GM21423 (cell line): Measurements from ENCODE around the gene GHRH.

Experiments
- ATAC-seq: cut with Tn5 transposase; IDR thresholded peaks from one replicate; pipeline ENCODE4 v1.9.1; 2021; ENCODE audit warnings: mild to moderate bottlenecking, moderate library complexity; ENCODE audit not compliant: unreplicated experiment

GHRH gene

GRCh38 chr20:37291724-37292126 lies 30.1 kb upstream of the GHRH start:
- no peak for ATAC-seq

DNA sequence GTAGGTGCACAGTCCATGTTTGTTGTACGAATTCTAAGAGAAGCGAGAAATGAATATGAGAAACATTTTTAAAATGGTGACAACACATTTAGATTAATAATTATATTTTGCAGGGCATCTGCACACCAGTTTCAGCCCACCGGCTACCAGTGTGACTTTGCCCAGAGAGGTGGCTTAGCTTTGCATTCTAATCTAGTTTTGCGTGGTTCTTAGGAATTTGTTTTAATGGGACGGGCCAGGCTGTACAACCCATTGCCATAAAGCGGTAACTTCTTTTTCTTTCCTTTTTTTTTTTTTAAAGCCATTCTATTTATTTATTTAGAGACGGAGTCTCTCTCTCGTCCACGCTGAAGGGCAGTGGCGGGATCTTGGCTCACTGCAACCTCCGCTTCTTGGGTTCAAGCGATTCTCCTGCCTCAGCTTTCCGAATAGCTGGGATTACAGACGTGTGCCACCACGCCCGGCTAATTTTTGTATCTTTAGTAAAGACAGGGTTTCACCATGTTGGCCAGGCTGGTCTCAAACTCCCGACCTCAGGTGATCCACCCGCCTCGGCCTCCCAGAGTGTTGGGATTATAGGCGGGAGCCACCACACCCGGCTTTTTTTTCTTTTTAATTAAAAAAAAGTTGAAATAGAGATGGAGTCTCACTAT lies 28.7 kb upstream of the GHRH start:
- no peak for ATAC-seq

DNA sequence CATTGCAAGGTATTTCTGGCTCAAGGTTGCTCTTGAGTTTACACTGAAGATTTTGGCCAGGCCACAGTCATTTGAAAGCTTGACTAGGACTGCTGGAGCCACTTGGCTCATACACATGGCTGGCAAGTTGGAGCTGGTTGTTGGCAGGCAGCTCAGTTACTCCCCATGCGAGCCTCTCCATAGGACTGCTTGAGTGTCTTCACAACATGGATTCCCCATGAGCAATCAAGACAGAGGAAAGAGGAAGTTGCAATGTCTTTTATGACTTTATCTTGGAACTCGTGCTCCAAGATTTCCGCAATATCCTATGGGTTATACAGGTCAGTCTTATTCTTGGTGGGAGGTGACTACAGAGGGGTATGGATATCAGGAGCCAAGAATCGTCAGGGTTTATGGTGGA lies 26.5 kb upstream of the GHRH start:
- ATAC-seq: no peak

DNA sequence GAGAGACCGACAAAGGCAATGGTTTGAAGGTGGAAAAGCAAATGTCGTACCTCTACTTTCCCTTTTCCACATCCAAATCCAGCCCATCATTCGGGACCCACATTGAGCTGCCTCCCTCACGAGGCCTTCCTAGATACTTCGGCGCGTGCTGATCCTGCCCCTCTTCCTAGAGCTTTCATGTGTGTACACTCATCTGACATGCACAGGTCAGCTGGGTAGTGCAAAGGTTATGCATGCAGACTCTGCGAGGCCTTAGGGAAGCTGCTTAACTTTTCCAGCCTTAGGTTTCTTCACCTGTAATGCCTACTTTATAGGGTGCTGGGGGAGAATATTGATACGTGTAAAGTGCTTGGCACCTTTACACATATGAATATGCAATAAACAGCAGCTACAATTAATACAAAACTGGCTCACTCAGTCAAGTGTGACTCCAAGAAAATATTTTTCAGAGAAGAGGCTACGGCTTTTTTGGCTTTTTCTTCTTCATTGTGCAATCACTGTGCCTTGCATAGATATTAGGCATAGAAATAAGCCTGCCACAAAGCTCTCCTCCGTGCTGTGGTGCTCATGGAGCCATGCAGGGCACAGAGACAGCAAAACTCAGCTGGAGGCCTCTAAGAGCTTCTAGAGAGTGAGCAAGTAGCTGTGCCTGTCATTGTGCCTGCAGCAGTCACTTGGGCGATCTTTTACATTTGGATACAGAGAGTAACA lies 24.2 kb upstream of the GHRH start:
- no peak for ATAC-seq

DNA sequence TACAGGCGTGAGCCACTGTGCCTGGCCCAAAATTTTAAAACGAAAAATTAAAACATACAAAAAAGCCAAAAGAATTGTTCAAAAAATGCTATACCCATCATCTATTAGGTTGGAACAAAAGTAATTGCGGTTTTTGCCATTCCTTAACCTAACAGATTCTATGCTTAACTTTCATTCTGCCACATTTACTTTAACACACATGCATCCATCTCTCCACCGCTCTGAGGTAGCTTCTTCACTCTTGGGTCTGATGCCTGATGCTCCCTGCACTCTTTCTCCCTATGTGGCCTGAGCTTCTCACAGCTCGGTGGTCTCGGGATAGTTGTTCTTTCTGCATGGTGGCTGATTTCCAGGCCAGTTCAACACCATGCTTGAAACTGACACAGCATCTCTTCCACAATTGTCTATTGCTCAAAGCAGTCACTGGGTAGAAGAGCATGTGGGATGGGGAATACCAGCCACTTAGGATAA lies 23.1 kb upstream of the GHRH start:
- no peak for ATAC-seq

DNA sequence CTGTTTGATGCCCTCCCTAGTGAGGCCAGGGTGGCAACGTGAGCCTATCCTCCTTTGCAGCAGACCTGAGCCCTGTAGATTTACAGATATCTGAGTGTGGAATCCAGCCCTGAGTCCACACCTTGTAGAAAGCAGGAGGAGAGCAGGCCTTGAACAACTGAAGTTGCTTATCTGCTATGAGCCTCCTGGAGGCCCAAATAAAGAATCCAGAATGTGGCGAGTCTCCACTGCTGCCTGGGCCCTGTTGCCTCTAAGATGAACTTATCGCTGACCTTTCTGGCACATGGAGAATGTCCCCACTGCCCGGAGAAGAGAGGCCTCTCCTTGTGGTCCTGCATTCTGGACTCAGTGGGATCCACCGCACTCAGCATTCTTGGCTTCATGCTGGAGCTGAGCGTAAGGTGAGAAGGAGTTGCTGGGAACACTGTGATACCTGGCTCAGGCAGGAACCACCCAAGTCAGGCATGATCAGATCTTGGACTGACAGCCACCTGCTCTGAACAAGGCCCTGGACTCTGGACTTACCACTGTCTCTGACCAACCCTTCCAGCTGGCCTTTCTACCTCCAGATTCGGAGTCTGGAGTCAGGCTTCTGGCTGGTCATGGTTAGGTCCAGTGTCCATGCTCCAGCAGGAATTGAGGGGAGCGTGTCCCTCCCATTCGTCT lies 22.0 kb upstream of the GHRH start:
- ATAC-seq: no peak

GRCh38 chr20:37282556-37282955 lies 20.9 kb upstream of the GHRH start:
- ATAC-seq: no peak

DNA sequence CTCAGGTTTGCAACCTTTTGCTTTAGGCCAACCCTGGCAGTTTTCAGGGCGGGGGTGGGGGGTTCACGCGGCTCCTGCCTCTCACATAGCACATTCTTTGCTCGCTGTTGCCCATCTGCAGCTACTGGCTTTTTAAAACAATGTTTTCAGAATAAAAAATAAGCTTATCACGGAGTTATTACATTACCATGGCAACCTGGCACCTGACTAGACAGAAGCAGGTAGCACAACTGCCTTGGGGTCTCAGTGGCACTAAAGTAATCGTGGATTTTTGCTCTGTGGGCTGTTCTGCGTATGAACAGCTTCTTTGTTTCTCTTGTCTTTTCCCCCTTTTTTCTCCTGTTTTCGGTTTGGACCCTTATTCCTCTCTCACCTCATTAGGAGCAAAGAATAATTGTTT lies 18.8 kb upstream of the GHRH start:
- no peak for ATAC-seq

GRCh38 chr20:37279820-37280219 lies 18.2 kb upstream of the GHRH start:
- ATAC-seq: no peak

DNA sequence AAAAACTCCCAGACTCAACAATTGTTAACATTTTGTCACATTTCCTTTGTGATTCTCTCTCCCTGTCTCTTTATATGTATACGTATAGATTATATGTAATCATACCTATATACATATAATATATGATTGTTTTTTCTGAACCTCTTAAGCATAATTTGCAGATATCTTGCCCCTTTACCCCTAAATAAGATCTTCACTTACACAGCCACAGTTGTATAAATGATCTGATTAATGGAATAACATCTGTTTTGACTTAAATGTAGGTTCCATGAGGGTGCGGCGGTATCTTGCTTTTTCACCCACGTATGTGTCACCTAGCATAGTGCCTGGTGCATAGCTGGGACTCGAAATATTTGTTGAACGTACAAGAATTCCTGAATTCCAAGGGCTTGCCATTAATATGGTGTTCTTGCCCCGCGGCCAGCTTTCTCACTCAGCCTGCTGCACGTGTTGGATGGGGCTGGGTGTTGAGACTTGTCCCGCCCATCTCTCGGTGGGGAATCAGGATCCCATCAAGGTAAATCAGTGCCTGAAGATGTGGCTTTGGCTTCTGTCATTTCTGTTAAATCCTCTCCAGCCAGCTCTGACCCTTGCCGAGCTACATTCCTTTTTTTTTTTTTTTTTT lies 17.5 kb upstream of the GHRH start:
- ATAC-seq: no peak

GRCh38 chr20:37277253-37277593 lies 15.6 kb upstream of the GHRH start:
- no peak for ATAC-seq

DNA sequence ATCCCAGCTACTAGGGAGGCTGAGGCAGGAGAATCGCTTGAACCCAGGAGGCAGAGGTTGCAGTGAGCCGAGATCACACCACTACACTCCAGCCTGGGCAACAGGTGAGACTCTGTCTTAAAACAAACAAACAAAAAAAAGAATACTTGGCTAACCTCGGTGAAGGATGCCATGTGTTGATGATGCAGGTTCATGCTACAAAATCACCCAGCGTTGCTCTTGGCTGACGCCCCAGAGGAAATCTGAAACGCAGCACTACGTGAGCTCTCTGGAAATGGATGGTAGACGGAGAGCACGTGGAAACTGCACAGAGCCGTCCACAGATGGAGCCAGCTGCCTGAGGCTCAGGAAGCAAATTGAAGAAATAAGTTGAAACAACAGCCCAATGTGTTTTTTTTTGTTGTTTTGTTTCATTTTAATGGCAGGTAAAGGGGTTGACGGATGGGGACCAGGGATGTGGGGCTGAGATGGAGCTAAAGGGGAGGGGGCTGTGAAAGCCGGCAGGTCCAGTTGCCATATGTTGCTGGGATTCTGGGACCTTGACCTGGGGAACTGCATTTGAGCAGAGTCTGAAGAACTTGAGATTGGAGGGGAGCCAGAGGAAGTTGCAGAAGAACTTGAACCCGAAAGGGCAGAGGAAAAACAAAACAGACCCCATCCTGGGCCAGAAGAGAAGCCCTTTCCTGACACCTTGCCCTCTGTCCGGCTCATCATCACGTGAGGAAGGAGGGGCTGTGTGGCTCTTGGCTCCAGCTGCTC lies 15.1 kb upstream of the GHRH start:
- ATAC-seq: peak; percentile 68

GRCh38 chr20:37274851-37275524 lies 13.4 kb upstream of the GHRH start:
- ATAC-seq: no peak

- ATAC-seq: no peak
Measured at GRCh38 chr20:37273988-37274387, 12.4 kb upstream of the GHRH start.

- ATAC-seq: no peak
Measured at GRCh38 chr20:37271421-37271768, 9.8 kb upstream of the GHRH start.

DNA sequence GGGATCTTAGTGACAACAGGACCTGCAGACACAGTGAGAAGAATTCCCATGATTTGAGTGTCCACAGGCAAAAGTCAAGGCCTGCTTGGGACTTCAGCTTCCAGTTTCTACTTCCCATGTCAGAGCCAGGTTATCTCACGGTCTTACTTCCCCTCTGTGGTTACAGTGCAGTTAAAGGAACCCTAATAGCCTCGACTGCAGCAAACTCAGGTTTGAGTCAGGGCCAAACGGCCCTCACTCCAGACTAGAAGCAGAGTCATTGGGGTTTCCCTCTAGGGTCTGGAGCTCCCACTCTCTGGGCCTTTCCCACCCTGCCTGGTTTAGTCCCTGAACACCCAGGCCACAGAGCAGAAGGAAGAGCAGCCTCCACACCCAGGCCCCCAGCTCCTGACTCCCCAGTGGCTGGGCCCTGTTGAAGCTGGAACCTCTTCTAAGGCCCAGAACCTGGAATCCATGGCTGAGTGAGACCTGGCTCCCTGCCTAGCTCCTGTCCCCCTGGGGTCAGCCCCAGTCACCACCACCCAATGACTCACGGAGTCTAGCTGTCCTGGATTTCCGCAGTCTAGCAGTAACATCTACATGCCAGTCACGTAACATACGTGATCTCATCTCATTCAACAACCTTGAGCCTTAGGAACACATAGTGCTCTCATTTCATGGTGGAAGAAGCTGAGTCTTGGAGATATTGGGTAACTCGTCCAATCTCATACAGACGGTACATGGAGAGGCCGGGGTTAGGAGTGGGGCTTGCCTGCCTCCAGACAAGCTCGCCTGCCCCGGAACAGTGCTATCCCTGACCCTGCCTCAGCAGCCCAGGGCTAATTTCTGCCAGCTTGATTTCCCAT lies 9.2 kb upstream of the GHRH start:
- ATAC-seq: no peak

- ATAC-seq: no peak
Measured at GRCh38 chr20:37267667-37268313, 6.2 kb upstream of the GHRH start.

DNA sequence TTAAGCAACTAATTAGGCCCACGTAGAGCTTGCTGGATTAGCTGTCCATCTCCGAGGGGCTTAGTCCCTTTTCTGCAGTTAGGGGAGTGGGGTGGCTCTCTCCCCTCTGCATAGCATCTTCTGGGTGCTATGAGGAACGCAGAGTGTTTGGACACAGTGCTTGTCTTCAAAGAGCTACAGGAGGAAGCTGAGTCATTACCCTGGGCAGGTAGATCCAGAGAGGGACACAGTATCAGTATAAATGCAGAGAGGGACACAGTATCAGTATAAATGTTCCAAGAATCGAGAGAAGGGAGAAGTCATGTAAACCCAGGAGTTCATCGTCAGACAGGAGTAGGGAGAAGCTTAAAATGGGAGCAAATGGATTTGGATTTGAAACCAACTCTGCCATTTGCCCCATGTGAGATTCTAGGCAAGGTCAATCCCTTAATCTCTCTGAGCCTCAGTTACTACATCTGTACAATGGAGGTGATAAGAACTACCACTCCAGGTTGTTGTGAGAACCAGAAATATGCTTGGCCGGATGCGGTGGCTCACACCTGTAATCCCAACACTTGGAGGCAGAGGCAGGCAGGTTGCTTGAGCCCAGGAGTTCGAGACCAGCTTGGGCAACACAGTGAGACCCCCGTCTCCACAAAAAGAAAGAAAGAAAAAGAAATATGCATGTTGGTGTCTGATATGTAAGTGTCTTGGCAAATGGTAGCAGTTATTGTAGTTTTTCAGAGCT lies 5.5 kb upstream of the GHRH start:
- ATAC-seq: no peak

GRCh38 chr20:37265152-37265551 lies 3.5 kb upstream of the GHRH start:
- no peak for ATAC-seq
